Measurements from ENCODE around the gene ABCC9. TPM values are rescaled to one million over a fixed set of nuclear protein-coding genes. Genes with fewer than 3 reads are reported as not detected.

ABCC9 gene
- polyA plus RNA-seq, 1 of the 3 experiments (the other 2 are of a cell fraction): 0.02 TPM

GRCh38 chr12:21962821-21963220 is 21.6 kb upstream of the ABCC9 start (continued):
- TF ChIP-seq EZH2phosphoT487 (IDR thresholded peaks at IDR 0.05; ENCODE audit: borderline replicate concordance, low read depth) (no peak), RAD21 (IDR thresholded peaks at IDR 0.05; ENCODE audit: low read length) (no peak), FOXJ3 (CRISPR knock-in tag; IDR thresholded peaks at IDR 0.05) (no peak), GATA2 (CRISPR knock-in tag; IDR thresholded peaks at IDR 0.05) (no peak), TCF12 (IDR thresholded peaks at IDR 0.05) (no peak), RFX5 (IDR thresholded peaks at IDR 0.05; ENCODE audit: low read length) (no peak), TEAD4 (IDR thresholded peaks at IDR 0.05; ENCODE audit: borderline replicate concordance, insufficient read depth) (no peak), RXRA (IDR thresholded peaks at IDR 0.05; ENCODE audit: borderline replicate concordance, low read depth) (no peak), ELF1 (IDR thresholded peaks at IDR 0.05) (no peak), POLR2AphosphoS5 (IDR thresholded peaks at IDR 0.05; ENCODE audit: low read depth, low read length) (no peak)
- TF ChIP-seq, protein P1, sequence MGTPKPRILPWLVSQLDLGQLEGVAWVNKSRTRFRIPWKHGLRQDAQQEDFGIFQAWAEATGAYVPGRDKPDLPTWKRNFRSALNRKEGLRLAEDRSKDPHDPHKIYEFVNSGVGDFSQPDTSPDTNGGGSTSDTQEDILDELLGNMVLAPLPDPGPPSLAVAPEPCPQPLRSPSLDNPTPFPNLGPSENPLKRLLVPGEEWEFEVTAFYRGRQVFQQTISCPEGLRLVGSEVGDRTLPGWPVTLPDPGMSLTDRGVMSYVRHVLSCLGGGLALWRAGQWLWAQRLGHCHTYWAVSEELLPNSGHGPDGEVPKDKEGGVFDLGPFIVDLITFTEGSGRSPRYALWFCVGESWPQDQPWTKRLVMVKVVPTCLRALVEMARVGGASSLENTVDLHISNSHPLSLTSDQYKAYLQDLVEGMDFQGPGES (IDR thresholded peaks at IDR 0.05; ENCODE audit: low read depth, low read length): no peak
- TF ChIP-seq, protein P2, sequence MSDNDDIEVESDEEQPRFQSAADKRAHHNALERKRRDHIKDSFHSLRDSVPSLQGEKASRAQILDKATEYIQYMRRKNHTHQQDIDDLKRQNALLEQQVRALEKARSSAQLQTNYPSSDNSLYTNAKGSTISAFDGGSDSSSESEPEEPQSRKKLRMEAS (IDR thresholded peaks at IDR 0.05; ENCODE audit: low read depth): no peak

GRCh38 chr12:21962236-21962635 is 21.0 kb upstream of the ABCC9 start:
- Histone ChIP-seq H3K27me3 (ENCODE audit: insufficient read depth) (no peaks in the 10 kb centered on the region), H3K9ac (no peak overlapping the region), H3K4me2 (no peak overlapping the region), H3K79me2 (ENCODE audit: insufficient read depth) (no peaks in the 10 kb centered on the region), H4K20me1 (ENCODE audit: insufficient read depth) (no peaks in the 10 kb centered on the region), H3K4me1 (ENCODE audit: control insufficient read depth in 1 of 2, insufficient read depth in 2 of 2, low read depth in 1 of 2, low read length in 1 of 2) (no peaks in the 10 kb centered on the region), H3K4me3 (ENCODE audit: low read depth in 2 of 2, low read length in 1 of 2) (no peak overlapping the region), H3K36me3 (replicated peaks in 1 of 2; ENCODE audit: control insufficient read depth in 1 of 2, insufficient read depth in 2 of 2, low read length in 1 of 2) (no peaks in the 10 kb centered on the region), H3K9me2 (no peaks in the 10 kb centered on the region), H2AFZ (ENCODE audit: low read depth) (no peak overlapping the region), H3K27ac (ENCODE audit: low read depth in 2 of 2, low read length in 1 of 2) (no peak overlapping the region), H3K9me3 (no peaks in the 10 kb centered on the region), H3F3A (replicated peaks; ENCODE audit: insufficient read depth) (no peaks in the 10 kb centered on the region)
- TF ChIP-seq FOXJ3 (CRISPR knock-in tag; IDR thresholded peaks at IDR 0.05): no peak
- TF ChIP-seq MEF2A (IDR thresholded peaks at IDR 0.05; ENCODE audit: borderline replicate concordance, low read depth): no peak
- no peak for TF ChIP-seq EP300 (IDR thresholded peaks at IDR 0.05; ENCODE audit: borderline replicate concordance in 1 of 2, low read depth in 1 of 2, low read length in 1 of 2)
- no peak for TF ChIP-seq FOSL2 (IDR thresholded peaks at IDR 0.05; ENCODE audit: borderline replicate concordance, low read depth)
- TF ChIP-seq, protein P2 (IDR thresholded peaks at IDR 0.05; ENCODE audit: low read depth): no peak
- TF ChIP-seq, protein P1 (IDR thresholded peaks at IDR 0.05; ENCODE audit: low read depth, low read length): no peak
- no peak for TF ChIP-seq EZH2phosphoT487 (IDR thresholded peaks at IDR 0.05; ENCODE audit: borderline replicate concordance, low read depth)
- TF ChIP-seq FOXM1 (IDR thresholded peaks at IDR 0.05; ENCODE audit: low read depth): no peak
- no peak for TF ChIP-seq RXRA (IDR thresholded peaks at IDR 0.05; ENCODE audit: borderline replicate concordance, low read depth)
- TF ChIP-seq ZBTB33 (IDR thresholded peaks at IDR 0.05; ENCODE audit: borderline replicate concordance, low read depth): no peak
- TF ChIP-seq, protein P3, sequence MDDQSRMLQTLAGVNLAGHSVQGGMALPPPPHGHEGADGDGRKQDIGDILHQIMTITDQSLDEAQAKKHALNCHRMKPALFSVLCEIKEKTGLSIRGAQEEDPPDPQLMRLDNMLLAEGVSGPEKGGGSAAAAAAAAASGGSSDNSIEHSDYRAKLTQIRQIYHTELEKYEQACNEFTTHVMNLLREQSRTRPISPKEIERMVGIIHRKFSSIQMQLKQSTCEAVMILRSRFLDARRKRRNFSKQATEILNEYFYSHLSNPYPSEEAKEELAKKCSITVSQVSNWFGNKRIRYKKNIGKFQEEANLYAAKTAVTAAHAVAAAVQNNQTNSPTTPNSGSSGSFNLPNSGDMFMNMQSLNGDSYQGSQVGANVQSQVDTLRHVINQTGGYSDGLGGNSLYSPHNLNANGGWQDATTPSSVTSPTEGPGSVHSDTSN (IDR thresholded peaks at IDR 0.05): no peak
- no peak for TF ChIP-seq CHD2 (IDR thresholded peaks at IDR 0.05; ENCODE audit: low read length, partially characterized antibody)
- no peak for TF ChIP-seq RFX5 (IDR thresholded peaks at IDR 0.05; ENCODE audit: low read length)
- no peak for TF ChIP-seq GATA2 (CRISPR knock-in tag; IDR thresholded peaks at IDR 0.05)
- no peak for TF ChIP-seq JUND (IDR thresholded peaks at IDR 0.05)
- ChIA-PET POLR2A (no interaction called here), CTCF (no interaction called here)
- WGBS (ENCODE audit: low lambda C conversion rate): 3% methylated on average over 5 of the region's 5 CpGs
- no peak for DNase-seq
